Activated T-helper 1 cell treated with anti-CD3 and anti-CD28 coated beads, Interleukin-12 subunit alpha, Interleukin-12 subunit beta, Interleukin-2, Interleukin-4 antibody, amounts not matched to agents 30 ng/mL and 10 ng/mL and 1 ng/mL, durations not matched to agents 14 hours and 24 hours and 36 hours (primary cell): ENCODE measurements around the gene ZNF653. TPM values are rescaled to one million over a fixed set of nuclear protein-coding genes. Genes with fewer than 3 reads are reported as not detected.

Experiments
- DNase-seq: peaks from one replicate; pipeline ENCODE4 v3.0.0; 2021; ENCODE audit warnings: low spot score
- H3K27ac Mint-ChIP-seq: one replicate; pipeline ENCODE4 v1.8.0; 2021; ENCODE audit warnings: mild to moderate bottlenecking, mixed read lengths
- H3K27me3 Mint-ChIP-seq: one replicate; pipeline ENCODE4 v1.8.0; 2022; ENCODE audit warnings: mild to moderate bottlenecking, moderate library complexity, mixed read lengths; ENCODE audit not compliant: insufficient read depth
- H3K36me3 Mint-ChIP-seq: one replicate; pipeline ENCODE4 v1.8.0; 2021; ENCODE audit warnings: low read depth, mixed read lengths
- H3K4me1 Mint-ChIP-seq: one replicate; pipeline ENCODE4 v1.8.0; 2021; ENCODE audit warnings: low read depth, mixed read lengths
- H3K4me3 Mint-ChIP-seq: one replicate; pipeline ENCODE4 v1.8.0; 2021; ENCODE audit warnings: mild to moderate bottlenecking, moderate library complexity, mixed read lengths
- H3K9me3 Mint-ChIP-seq: one replicate; pipeline ENCODE4 v1.8.0; 2021; ENCODE audit warnings: mixed read lengths
- intact Hi-C: fragments of 100-400 bp; cut with micrococcal nuclease; formaldehyde crosslinking; loops from one replicate; pipeline ENCODE4 v1.15.1; 2024
- total RNA-seq: library from RNA; stranded (reverse); gene quantifications from 2 replicates; pipeline ENCODE4 v1.2.3, GENCODE V29; 2022

Gene ZNF653
- total RNA-seq, 1 donor from 2014 or later, result 23.1 TPM

GRCh38 chr19:11452620-11453310 is 52.9 kb downstream of the ZNF653 start:
- intact Hi-C loops, result no loop called here
- no peak for DNase-seq
- Mint-ChIP-seq H3K9me3 (no peaks in the 10 kb centered on the region), H3K27me3 (peaks cover 2% of the 10 kb centered on the region), H3K27ac (no peak overlapping the region), H3K4me1 (no peaks in the 10 kb centered on the region), H3K4me3 (no peak overlapping the region), H3K36me3 (peaks cover 5% of the 10 kb centered on the region)

GRCh38 chr19:11451871-11452619 is 53.6 kb downstream of the ZNF653 start:
- Mint-ChIP-seq H3K27ac (no peak overlapping the region), H3K9me3 (no peaks in the 10 kb centered on the region), H3K4me3 (no peak overlapping the region), H3K4me1 (no peaks in the 10 kb centered on the region), H3K36me3 (peaks cover 5% of the 10 kb centered on the region), H3K27me3 (peaks cover 2% of the 10 kb centered on the region)
- intact Hi-C loops, result no loop called here
- DNase-seq, result no peak

GRCh38 chr19:11451327-11451870 is 54.2 kb downstream of the ZNF653 start:
- H3K27ac Mint-ChIP-seq, result no peak overlapping the region
- H3K27me3 Mint-ChIP-seq, result peaks cover 2% of the 10 kb centered on the region
- intact Hi-C loops, result no loop called here
- DNase-seq, result no peak
- no peaks in the 10 kb centered on the region for H3K9me3 Mint-ChIP-seq
- peaks cover 5% of the 10 kb centered on the region for H3K36me3 Mint-ChIP-seq
- H3K4me1 Mint-ChIP-seq, result no peaks in the 10 kb centered on the region
- H3K4me3 Mint-ChIP-seq, result no peak overlapping the region

GRCh38 chr19:11450570-11451326 is 54.9 kb downstream of the ZNF653 start:
- no peak overlapping the region for H3K4me3 Mint-ChIP-seq
- DNase-seq, result no peak
- no peak overlapping the region for H3K27ac Mint-ChIP-seq
- H3K4me1 Mint-ChIP-seq, result no peaks in the 10 kb centered on the region
- peaks cover 5% of the 10 kb centered on the region for H3K36me3 Mint-ChIP-seq
- peaks cover 2% of the 10 kb centered on the region for H3K27me3 Mint-ChIP-seq
- intact Hi-C loops, result no loop called here
- no peaks in the 10 kb centered on the region for H3K9me3 Mint-ChIP-seq

- H3K36me3 Mint-ChIP-seq, result peaks cover 12% of the 10 kb centered on the region
- DNase-seq, result no peak
- H3K4me1 Mint-ChIP-seq, result no peaks in the 10 kb centered on the region
- H3K27me3 Mint-ChIP-seq, result no peaks in the 10 kb centered on the region
- no peaks in the 10 kb centered on the region for H3K9me3 Mint-ChIP-seq
- intact Hi-C loops, result no loop called here
- H3K4me3 Mint-ChIP-seq, result no peak overlapping the region
- H3K27ac Mint-ChIP-seq, result no peak overlapping the region
These were observed 56.6 kb downstream of the ZNF653 start for GRCh38 chr19:11448923-11449554.

GRCh38 chr19:11448410-11448809 is 57.2 kb downstream of the ZNF653 start:
- no peak overlapping the region for H3K27ac Mint-ChIP-seq
- intact Hi-C loops, result no loop called here
- no peaks in the 10 kb centered on the region for H3K9me3 Mint-ChIP-seq
- H3K36me3 Mint-ChIP-seq, result peaks cover 14% of the 10 kb centered on the region
- no peak for DNase-seq
- no peak overlapping the region for H3K4me3 Mint-ChIP-seq
- H3K27me3 Mint-ChIP-seq, result no peaks in the 10 kb centered on the region
- H3K4me1 Mint-ChIP-seq, result no peaks in the 10 kb centered on the region

GRCh38 chr19:11447347-11448262 is 58.0 kb downstream of the ZNF653 start:
- no peak overlapping the region for H3K4me3 Mint-ChIP-seq
- peaks cover 14% of the 10 kb centered on the region for H3K36me3 Mint-ChIP-seq
- no peaks in the 10 kb centered on the region for H3K9me3 Mint-ChIP-seq
- H3K27me3 Mint-ChIP-seq, result no peaks in the 10 kb centered on the region
- intact Hi-C loops, result no loop called here
- H3K4me1 Mint-ChIP-seq, result no peaks in the 10 kb centered on the region
- no peak for DNase-seq
- H3K27ac Mint-ChIP-seq, result no peak overlapping the region

- peaks cover 19% of the 10 kb centered on the region for H3K36me3 Mint-ChIP-seq
- intact Hi-C loops, result no loop called here
- no peaks in the 10 kb centered on the region for H3K4me1 Mint-ChIP-seq
- H3K27ac Mint-ChIP-seq, result no peak overlapping the region
- DNase-seq, result no peak
- no peaks in the 10 kb centered on the region for H3K27me3 Mint-ChIP-seq
- H3K9me3 Mint-ChIP-seq, result no peaks in the 10 kb centered on the region
- H3K4me3 Mint-ChIP-seq, result no peak overlapping the region
These were observed 58.9 kb downstream of the ZNF653 start for GRCh38 chr19:11446652-11447301.

GRCh38 chr19:11446271-11446651 is 59.4 kb downstream of the ZNF653 start:
- intact Hi-C loops, result no loop called here
- H3K9me3 Mint-ChIP-seq, result no peaks in the 10 kb centered on the region
- no peak overlapping the region for H3K4me3 Mint-ChIP-seq
- H3K27me3 Mint-ChIP-seq, result no peaks in the 10 kb centered on the region
- H3K36me3 Mint-ChIP-seq, result peaks cover 19% of the 10 kb centered on the region
- H3K27ac Mint-ChIP-seq, result no peak overlapping the region
- no peaks in the 10 kb centered on the region for H3K4me1 Mint-ChIP-seq
- DNase-seq, result no peak

GRCh38 chr19:11445141-11445540 is 60.5 kb downstream of the ZNF653 start:
- Mint-ChIP-seq H3K36me3 (peaks cover 23% of the 10 kb centered on the region), H3K9me3 (no peaks in the 10 kb centered on the region), H3K4me3 (no peak overlapping the region), H3K27me3 (no peaks in the 10 kb centered on the region), H3K4me1 (no peaks in the 10 kb centered on the region), H3K27ac (no peak overlapping the region)
- intact Hi-C loops, result no loop called here
- no peak for DNase-seq

GRCh38 chr19:11444059-11444458 is 61.6 kb downstream of the ZNF653 start:
- H3K36me3 Mint-ChIP-seq, result peaks cover 21% of the 10 kb centered on the region
- no peaks in the 10 kb centered on the region for H3K27me3 Mint-ChIP-seq
- H3K4me3 Mint-ChIP-seq, result no peak overlapping the region
- H3K9me3 Mint-ChIP-seq, result no peaks in the 10 kb centered on the region
- H3K27ac Mint-ChIP-seq, result no peak overlapping the region
- DNase-seq, result no peak
- H3K4me1 Mint-ChIP-seq, result no peaks in the 10 kb centered on the region
- intact Hi-C loops, result no loop called here
